Pulmonary artery endothelial cell (primary cell): ENCODE results near the gene CHN1. TPM values are rescaled to one million over a fixed set of nuclear protein-coding genes. Genes with fewer than 3 reads are reported as not detected.
A peak's percentile ranks its signal among the peaks of the same experiment; 100 is the strongest.

Source experiments
- DNase-seq: peaks from one replicate; pipeline ENCODE4 v3.0.0-alpha.2; 2011; ENCODE audit warnings: low read depth, low spot score
- total RNA-seq: library from RNA; depleted of rRNA; stranded (reverse); fragments of >200 nt; gene quantifications from 2 replicates; pipeline ENCODE4 v1.2.3, GENCODE V29; 2014

The CHN1 gene
- total RNA-seq, 1 donor from 2014 or later: 17.3 TPM

- no peak for DNase-seq
Observed at GRCh38 chr2:174877301-174877700, 127.9 kb downstream of the CHN1 start.

GRCh38 chr2:174874085-174874484, 131.1 kb downstream of the CHN1 start:
- DNase-seq: no peak

- DNase-seq: no peak
Observed at GRCh38 chr2:174873471-174873870, 131.7 kb downstream of the CHN1 start.

GRCh38 chr2:174870787-174871186, 134.4 kb downstream of the CHN1 start:
- no peak for DNase-seq

GRCh38 chr2:174868878-174869277, 136.3 kb downstream of the CHN1 start:
- DNase-seq: no peak

- DNase-seq: no peak
Observed at GRCh38 chr2:174866421-174866820, 138.8 kb downstream of the CHN1 start.

GRCh38 chr2:174863183-174863582, 142.0 kb downstream of the CHN1 start:
- no peak for DNase-seq

GRCh38 chr2:174859563-174860169, 145.5 kb downstream of the CHN1 start:
- DNase-seq: no peak

- no peak for DNase-seq
Observed at GRCh38 chr2:174858745-174859144, 146.4 kb downstream of the CHN1 start.

- DNase-seq: no peak
Observed at GRCh38 chr2:174856447-174856846, 148.7 kb downstream of the CHN1 start.

GRCh38 chr2:174846941-174847938, 157.9 kb downstream of the CHN1 start:
- DNase-seq: no peak

- DNase-seq: no peak
Observed at GRCh38 chr2:174846218-174846617, 159.0 kb downstream of the CHN1 start.

GRCh38 chr2:174844295-174844708, 160.9 kb downstream of the CHN1 start:
- DNase-seq: no peak

- no peak for DNase-seq
Observed at GRCh38 chr2:174842496-174842895, 162.7 kb downstream of the CHN1 start.

- DNase-seq: no peak
Observed at GRCh38 chr2:174841936-174842335, 163.2 kb downstream of the CHN1 start.

- no peak for DNase-seq
Observed at GRCh38 chr2:174841350-174841749, 163.8 kb downstream of the CHN1 start.

- DNase-seq: no peak
Observed at GRCh38 chr2:174840436-174840835, 164.7 kb downstream of the CHN1 start.

GRCh38 chr2:174839662-174840061, 165.5 kb downstream of the CHN1 start:
- DNase-seq: no peak

- no peak for DNase-seq
Observed at GRCh38 chr2:174836995-174837390, 168.2 kb downstream of the CHN1 start.

GRCh38 chr2:174836377-174836994, 168.7 kb downstream of the CHN1 start:
- DNase-seq: peak; percentile 57

- DNase-seq: no peak
Observed at GRCh38 chr2:174835797-174836255, 169.4 kb downstream of the CHN1 start.

GRCh38 chr2:174833737-174834136, 171.4 kb downstream of the CHN1 start:
- DNase-seq: no peak
